Measurements from ENCODE around the gene CHKA.

Gene CHKA

GRCh38 chr11:68164437-68164836 lies 43.2 kb upstream of the CHKA start:
- Histone ChIP-seq H3K4me3 (ENCODE audit: low read length) (no peak overlapping the region), H3K4me2 (ENCODE audit: low read depth, low read length) (no peak overlapping the region), H3K27ac (ENCODE audit: low read length) (no peak overlapping the region), H3K27me3 (replicated peaks; ENCODE audit: insufficient read depth, low read length) (no peaks in the 10 kb centered on the region), H3K4me1 (ENCODE audit: low read length) (no peaks in the 10 kb centered on the region), H3K79me2 (ENCODE audit: low read length) (no peaks in the 10 kb centered on the region), H3K9me3 (replicated peaks; ENCODE audit: insufficient read depth, low read length) (no peaks in the 10 kb centered on the region), H3K9me2 (replicated peaks; ENCODE audit: insufficient read depth, low read length) (no peaks in the 10 kb centered on the region), H3K9ac (ENCODE audit: low read length) (no peak overlapping the region), H3F3A (ENCODE audit: insufficient read depth, low read length) (no peaks in the 10 kb centered on the region), H3K36me3 (replicated peaks; ENCODE audit: insufficient read depth, low read length) (no peaks in the 10 kb centered on the region), H4K20me1 (ENCODE audit: insufficient read depth, low read length) (no peaks in the 10 kb centered on the region), H2AFZ (ENCODE audit: low read length) (no peak overlapping the region)
- TF ChIP-seq CTCF (IDR thresholded peaks at IDR 0.05; ENCODE audit: low read length) (no peak), EZH2phosphoT487 (IDR thresholded peaks at IDR 0.05; ENCODE audit: low read length) (no peak), EZH2 (optimal IDR thresholded peaks at IDR 0.05; ENCODE audit: low read depth, low read length) (no peak)
- no peak for DNase-seq

GRCh38 chr11:68163691-68164090 lies 42.5 kb upstream of the CHKA start:
- Histone ChIP-seq H3K27ac (ENCODE audit: low read length) (no peak overlapping the region), H3K9me3 (replicated peaks; ENCODE audit: insufficient read depth, low read length) (no peaks in the 10 kb centered on the region), H3K79me2 (ENCODE audit: low read length) (no peaks in the 10 kb centered on the region), H3K4me1 (ENCODE audit: low read length) (no peaks in the 10 kb centered on the region), H4K20me1 (ENCODE audit: insufficient read depth, low read length) (no peaks in the 10 kb centered on the region), H3K9ac (ENCODE audit: low read length) (no peak overlapping the region), H3K27me3 (replicated peaks; ENCODE audit: insufficient read depth, low read length) (no peaks in the 10 kb centered on the region), H3K4me3 (ENCODE audit: low read length) (no peak overlapping the region), H2AFZ (ENCODE audit: low read length) (no peak overlapping the region), H3K4me2 (ENCODE audit: low read depth, low read length) (no peak overlapping the region), H3K36me3 (replicated peaks; ENCODE audit: insufficient read depth, low read length) (no peaks in the 10 kb centered on the region), H3K9me2 (replicated peaks; ENCODE audit: insufficient read depth, low read length) (no peaks in the 10 kb centered on the region), H3F3A (ENCODE audit: insufficient read depth, low read length) (no peaks in the 10 kb centered on the region)
- TF ChIP-seq EZH2phosphoT487 (IDR thresholded peaks at IDR 0.05; ENCODE audit: low read length) (no peak), EZH2 (optimal IDR thresholded peaks at IDR 0.05; ENCODE audit: low read depth, low read length) (no peak)
- DNase-seq: no peak

- Histone ChIP-seq H3K27me3 (replicated peaks; ENCODE audit: insufficient read depth, low read length) (no peaks in the 10 kb centered on the region), H3F3A (ENCODE audit: insufficient read depth, low read length) (no peaks in the 10 kb centered on the region), H4K20me1 (ENCODE audit: insufficient read depth, low read length) (no peaks in the 10 kb centered on the region), H3K36me3 (replicated peaks; ENCODE audit: insufficient read depth, low read length) (no peaks in the 10 kb centered on the region), H3K9me3 (replicated peaks; ENCODE audit: insufficient read depth, low read length) (no peaks in the 10 kb centered on the region), H3K79me2 (ENCODE audit: low read length) (no peaks in the 10 kb centered on the region), H3K4me2 (ENCODE audit: low read depth, low read length) (no peak overlapping the region), H3K9me2 (replicated peaks; ENCODE audit: insufficient read depth, low read length) (no peaks in the 10 kb centered on the region), H2AFZ (ENCODE audit: low read length) (no peak overlapping the region), H3K4me1 (ENCODE audit: low read length) (no peaks in the 10 kb centered on the region), H3K4me3 (ENCODE audit: low read length) (no peak overlapping the region), H3K9ac (ENCODE audit: low read length) (no peak overlapping the region), H3K27ac (ENCODE audit: low read length) (no peak overlapping the region)
- DNase-seq: no peak
- no peak for TF ChIP-seq EZH2phosphoT487 (IDR thresholded peaks at IDR 0.05; ENCODE audit: low read length)
- TF ChIP-seq EZH2 (optimal IDR thresholded peaks at IDR 0.05; ENCODE audit: low read depth, low read length): no peak
- TF ChIP-seq CTCF (IDR thresholded peaks at IDR 0.05; ENCODE audit: low read length): no peak
These were observed 39.0 kb upstream of the CHKA start for GRCh38 chr11:68160100-68160695.

GRCh38 chr11:68159665-68160064 lies 38.5 kb upstream of the CHKA start:
- TF ChIP-seq EZH2phosphoT487 (IDR thresholded peaks at IDR 0.05; ENCODE audit: low read length) (no peak), CTCF (IDR thresholded peaks at IDR 0.05; ENCODE audit: low read length) (no peak), EZH2 (optimal IDR thresholded peaks at IDR 0.05; ENCODE audit: low read depth, low read length) (no peak)
- Histone ChIP-seq H3K36me3 (replicated peaks; ENCODE audit: insufficient read depth, low read length) (no peaks in the 10 kb centered on the region), H3K4me1 (ENCODE audit: low read length) (no peaks in the 10 kb centered on the region), H3K9ac (ENCODE audit: low read length) (no peak overlapping the region), H2AFZ (ENCODE audit: low read length) (no peak overlapping the region), H3K27ac (ENCODE audit: low read length) (no peak overlapping the region), H3K9me2 (replicated peaks; ENCODE audit: insufficient read depth, low read length) (no peaks in the 10 kb centered on the region), H3F3A (ENCODE audit: insufficient read depth, low read length) (no peaks in the 10 kb centered on the region), H3K27me3 (replicated peaks; ENCODE audit: insufficient read depth, low read length) (no peaks in the 10 kb centered on the region), H3K4me3 (ENCODE audit: low read length) (no peak overlapping the region), H3K9me3 (replicated peaks; ENCODE audit: insufficient read depth, low read length) (no peaks in the 10 kb centered on the region), H3K4me2 (ENCODE audit: low read depth, low read length) (no peak overlapping the region), H4K20me1 (ENCODE audit: insufficient read depth, low read length) (no peaks in the 10 kb centered on the region), H3K79me2 (ENCODE audit: low read length) (no peaks in the 10 kb centered on the region)
- no peak for DNase-seq

Measured in MM.1S (cell line).